H1 (cell line): ENCODE measurements around the gene NFAT5. TPM values are rescaled to one million over a fixed set of nuclear protein-coding genes. Genes with fewer than 3 reads are reported as not detected.

ENCODE experiments used
- CTCF ChIA-PET: fragments of 300-600 bp; sonication (Branson Sonifier 250); formaldehyde crosslinking; loops from one replicate; lab custom pipeline; 2021; ENCODE audit not compliant: partially characterized antibody; lab: Charles Lee
- POLR2A ChIA-PET: fragments of 300-600 bp; sonication (Branson Sonifier 250); formaldehyde crosslinking; loops from one replicate; lab custom pipeline; 2021; ENCODE audit warnings: inconsistent platforms; ENCODE audit not compliant: partially characterized antibody; lab: Charles Lee
- DNase-seq, 2 experiments: peaks; one replicate each; pipeline versions ENCODE4 v3.0.0 to v3.0.0-alpha.2; 2010 to 2022; ENCODE audit warnings: low spot score in 2 of 2, low read depth in 1 of 2, mixed read lengths in 1 of 2
- FAIRE-seq: peaks from 2 replicates; lab custom pipeline; 2011; peaks lifted over from hg19 to GRCh38; lab: Jason Lieb, UNC
- H2AFZ ChIP-seq: 2 replicates; pipeline ENCODE4 v1.8.1; 2012; ENCODE audit warnings: low read length, inconsistent platforms
- H2AK5ac ChIP-seq: 2 replicates; pipeline ENCODE4 v1.6.1; 2013; ENCODE audit warnings: low read depth, low read length
- H2BK120ac ChIP-seq: replicated peaks from 2 replicates; pipeline ENCODE3; 2013; ENCODE audit warnings: low read depth, low read length, inconsistent platforms
- H2BK12ac ChIP-seq: 2 replicates; pipeline ENCODE4 v1.6.1; 2013; ENCODE audit warnings: low read depth, low read length
- H2BK15ac ChIP-seq: 2 replicates; pipeline ENCODE4 v1.6.1; 2013; ENCODE audit warnings: low read length
- H2BK20ac ChIP-seq: 2 replicates; pipeline ENCODE4 v1.6.1; 2013; ENCODE audit warnings: low read length
- H2BK5ac ChIP-seq: 2 replicates; pipeline ENCODE4 v1.6.1; 2013; ENCODE audit warnings: low read depth, low read length
- H3K14ac ChIP-seq: 2 replicates; pipeline ENCODE4 v1.6.1; 2013; ENCODE audit warnings: inconsistent platforms; ENCODE audit not compliant: insufficient read length
- H3K18ac ChIP-seq: 2 replicates; pipeline ENCODE4 v1.6.1; 2013; ENCODE audit warnings: low read length; ENCODE audit errors: extremely low read depth
- H3K23ac ChIP-seq: 2 replicates; pipeline ENCODE4 v1.6.1; 2013; ENCODE audit warnings: inconsistent platforms; ENCODE audit not compliant: insufficient read length
- H3K23me2 ChIP-seq: 2 replicates; pipeline ENCODE4 v1.6.1; 2013; ENCODE audit warnings: low read depth, low read length
- H3K27ac ChIP-seq: 2 replicates; pipeline ENCODE4 v1.6.1; 2011; ENCODE audit warnings: low read depth, low read length, inconsistent platforms
- H3K27me3 ChIP-seq, 4 experiments: replicated peaks in 1 of 4; 1 replicate in 1 of 4; 2 replicates in 3 of 4; pipeline versions ENCODE4 v1.6.1 to v1.8.1; 2011 to 2013; ENCODE audit warnings: low read length in 3 of 4, mild to moderate bottlenecking in 3 of 4, inconsistent platforms in 2 of 4, mixed read lengths in 2 of 4, moderate library complexity in 1 of 4; ENCODE audit not compliant: control insufficient read depth in 3 of 4, insufficient read depth in 3 of 4; ENCODE audit errors: extremely low read depth in 1 of 4
- H3K36me3 ChIP-seq, 4 experiments: 2 replicates each; pipeline versions ENCODE4 v1.6.1 to v1.8.1; 2011 to 2013; ENCODE audit warnings: mild to moderate bottlenecking in 4 of 4, low read length in 3 of 4, moderate library complexity in 2 of 4, control low read depth in 1 of 4, inconsistent platforms in 1 of 4; ENCODE audit not compliant: insufficient read depth in 4 of 4, control insufficient read depth in 2 of 4
- H3K4ac ChIP-seq: replicated peaks from 2 replicates; pipeline ENCODE3; 2013; ENCODE audit warnings: low read length, low read depth, mixed read lengths, inconsistent platforms; ENCODE audit not compliant: insufficient read length
- H3K4me1 ChIP-seq, 4 experiments: replicated peaks in 1 of 4; 1 replicate in 1 of 4; 2 replicates in 3 of 4; pipeline versions ENCODE4 v1.6.1 to v1.8.1; 2011 to 2013; ENCODE audit warnings: low read length in 3 of 4, inconsistent platforms in 2 of 4, mixed read lengths in 1 of 4; ENCODE audit not compliant: insufficient read depth in 4 of 4, control insufficient read depth in 3 of 4
- H3K4me2 ChIP-seq, 2 experiments: 2 replicates each; pipeline versions ENCODE4 v1.6.1 to v1.8.1; 2011 to 2013; ENCODE audit warnings: low read depth in 2 of 2, low read length in 2 of 2, control low read depth in 1 of 2, inconsistent platforms in 1 of 2, mild to moderate bottlenecking in 1 of 2; ENCODE audit not compliant: insufficient read depth in 1 of 2
- H3K4me3 ChIP-seq, 4 experiments: fragments of 200-600, 300-600 bp in 1 of 4; sonication (generic), shearing (Covaris generic), sonication (Bioruptor Twin) in 1 of 4; 2 replicates each; pipeline versions ENCODE4 v1.5.1 to v1.8.1; 2011 to 2016; ENCODE audit warnings: low read length in 4 of 4, low read depth in 3 of 4, control low read depth in 2 of 4, inconsistent platforms in 2 of 4, mild to moderate bottlenecking in 2 of 4, mixed read lengths in 1 of 4, moderate library complexity in 1 of 4; ENCODE audit not compliant: insufficient read depth in 2 of 4; ENCODE audit errors: extremely low read depth in 1 of 4
- H3K56ac ChIP-seq: replicated peaks from 2 replicates; pipeline ENCODE3; 2013; ENCODE audit warnings: low read depth, mild to moderate bottlenecking, mixed read lengths, low read length, inconsistent platforms; ENCODE audit not compliant: insufficient read length
- H3K79me1 ChIP-seq: 2 replicates; pipeline ENCODE4 v1.6.1; 2013; ENCODE audit warnings: low read depth, low read length, control low read depth
- H3K79me2 ChIP-seq, 2 experiments: 2 replicates each; pipeline versions ENCODE4 v1.6.1 to v1.8.1; 2012 to 2013; ENCODE audit warnings: low read length in 2 of 2, mild to moderate bottlenecking in 2 of 2, inconsistent platforms in 1 of 2; ENCODE audit not compliant: insufficient read depth in 2 of 2, control insufficient read depth in 1 of 2
- H3K9ac ChIP-seq, 4 experiments: replicated peaks in 1 of 4; 1 replicate in 1 of 4; 2 replicates in 3 of 4; pipeline versions ENCODE4 v1.6.1 to v1.8.1; 2011 to 2013; ENCODE audit warnings: low read depth in 3 of 4, low read length in 3 of 4, control low read depth in 2 of 4, mild to moderate bottlenecking in 2 of 4, moderate library complexity in 2 of 4, inconsistent platforms in 1 of 4; ENCODE audit errors: extremely low read depth in 1 of 4
- H3K9me3 ChIP-seq, 2 experiments: 2 replicates each; pipeline versions ENCODE4 v1.6.1 to v1.8.1; 2012 to 2013; ENCODE audit warnings: mild to moderate bottlenecking in 2 of 2, moderate library complexity in 2 of 2, control low read depth in 1 of 2, inconsistent platforms in 1 of 2, low read depth in 1 of 2, low read length in 1 of 2, mixed read lengths in 1 of 2; ENCODE audit not compliant: insufficient read depth in 2 of 2
- H4K20me1 ChIP-seq, 2 experiments: replicated peaks in 1 of 2; 2 replicates each; pipeline versions ENCODE3 to v1.8.1; 2011 to 2013; ENCODE audit warnings: inconsistent platforms in 2 of 2, low read length in 2 of 2, mild to moderate bottlenecking in 1 of 2; ENCODE audit not compliant: insufficient read depth in 2 of 2, control insufficient read depth in 1 of 2
- H4K5ac ChIP-seq: 2 replicates; pipeline ENCODE4 v1.6.1; 2013; ENCODE audit warnings: low read length, low read depth, mixed read lengths, inconsistent platforms; ENCODE audit not compliant: insufficient read length
- H4K8ac ChIP-seq: 2 replicates; pipeline ENCODE4 v1.8.0; 2013; ENCODE audit warnings: mild to moderate bottlenecking, moderate library complexity, low read length, inconsistent platforms; ENCODE audit not compliant: insufficient read depth; ENCODE audit errors: extremely low read depth
- H4K91ac ChIP-seq: replicated peaks from 2 replicates; pipeline ENCODE3; 2013; ENCODE audit warnings: low read length, mixed read lengths, inconsistent platforms; ENCODE audit not compliant: insufficient read length
- CREB1 ChIP-seq: IDR thresholded peaks from 2 replicates; pipeline ENCODE4 v1.6.1; 2012; ENCODE audit warnings: inconsistent platforms
- E2F6 ChIP-seq: IDR thresholded peaks from 2 replicates; pipeline ENCODE4 v1.6.1; 2012; ENCODE audit warnings: inconsistent platforms
- EZH2 ChIP-seq: fragments of 200-600 bp; sonication (generic); IDR thresholded peaks from 2 replicates; pipeline ENCODE4 v1.7.1; 2012; ENCODE audit warnings: low read depth, mild to moderate bottlenecking, moderate library complexity, low read length, inconsistent platforms; ENCODE audit not compliant: severe bottlenecking
- GTF2F1 ChIP-seq: IDR thresholded peaks from 2 replicates; pipeline ENCODE4 v1.6.1; 2012; ENCODE audit warnings: low read depth, low read length, improper control_type of control experiment, borderline replicate concordance
- HDAC6 ChIP-seq: IDR thresholded peaks from one replicate; pipeline ENCODE4 v1.7.1; 2012; ENCODE audit warnings: low read depth, mild to moderate bottlenecking, inconsistent platforms, low read length, moderate library complexity
- PHF8 ChIP-seq: fragments of 200-600 bp; sonication (generic); conservative IDR thresholded peaks from 2 replicates; pipeline ENCODE4 v1.7.1; 2012; ENCODE audit warnings: low read depth, mild to moderate bottlenecking, inconsistent platforms, low read length, moderate library complexity
- POLR2AphosphoS5 ChIP-seq: IDR thresholded peaks from 2 replicates; pipeline ENCODE4 v1.6.1; 2011; ENCODE audit warnings: low read depth, low read length
- SAP30 ChIP-seq: fragments of 300-600 bp; sonication (generic); IDR thresholded peaks from 2 replicates; pipeline ENCODE4 v1.7.1; 2012; ENCODE audit warnings: low read length, moderate library complexity, mild to moderate bottlenecking, inconsistent platforms; ENCODE audit not compliant: insufficient read depth, insufficient replicate concordance
- SP4 ChIP-seq: IDR thresholded peaks from 2 replicates; pipeline ENCODE4 v1.6.1; 2012; ENCODE audit warnings: low read length, inconsistent platforms
- YY1 ChIP-seq: IDR thresholded peaks from 2 replicates; pipeline ENCODE4 v1.6.1; 2011; ENCODE audit warnings: low read depth, mild to moderate bottlenecking, low read length
- polyA plus RNA-seq, 7 experiments: library from polyadenylated mRNA; depleted of rRNA in 3 of 7; stranded (reverse) in 5 of 7; unstranded in 2 of 7; fragments of >200 nt in 5 of 7; fragments of 200-250 nt in 2 of 7; gene quantifications; 1 replicate in 5 of 7; 2 replicates in 1 of 7; 4 replicates in 1 of 7; pipeline versions ENCODE4 v1.2.1 to v1.2.3, GENCODE V29; 2011 to 2013; ENCODE audit warnings: missing spikeins in 2 of 7, mixed read lengths in 2 of 7
- total RNA-seq: library from RNA; stranded (reverse); fragmentation: NEBNext Ultra II Directional; extraction: Animal tissue kit (Norgen Biotek cat#: 25700); gene quantifications from 2 replicates; pipeline ENCODE4 v1.2.1, GENCODE V29; 2021

Gene NFAT5
- total and polyA plus RNA-seq, 2 of the 8 experiments (the other 6 are each of a cell fraction or from before 2014, with no cell fraction given): 8.9 to 29.0 TPM

DNA sequence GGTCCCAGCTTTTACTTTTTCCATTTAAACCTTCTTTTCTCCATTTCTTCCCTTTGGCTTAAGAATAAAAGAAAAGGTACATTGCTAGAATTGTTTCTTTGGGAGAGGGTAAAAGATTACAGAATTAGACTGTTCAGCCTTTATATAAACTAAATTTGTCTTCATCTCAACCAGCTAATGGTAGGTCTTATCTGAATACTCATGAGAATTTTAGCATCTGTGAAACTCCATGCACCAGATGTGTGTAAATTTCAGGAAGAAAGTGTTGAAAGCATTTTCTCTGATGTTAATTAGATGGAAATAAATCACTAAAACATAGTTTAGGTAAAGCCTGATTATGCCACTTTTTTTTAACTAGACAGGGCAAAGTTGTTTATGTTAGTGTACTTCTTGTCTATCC lies 135.7 kb downstream of the NFAT5 start:
- peaks cover 0 to 4% (median under 1%) of the 10 kb centered on the region in 4 experiments; a peak in 3 of 8 replicates for H3K36me3 ChIP-seq
- no peaks in the 10 kb centered on the region for H3K9me3 ChIP-seq
- TF ChIP-seq PHF8 (no peak), GTF2F1 (no peak), YY1 (no peak), E2F6 (no peak), SAP30 (no peak), POLR2AphosphoS5 (no peak), HDAC6 (no peak), EZH2 (no peak), CREB1 (no peak), SP4 (no peak)

More for the DNA sequence above, 135.7 kb downstream of the NFAT5 start:
- FAIRE-seq: no peak
- CTCF ChIA-PET: interaction anchor here (1.4 kb wide), 1 partner anchor 22 kb away, joined by 3 read pairs; no protein-coding TSS in a partner anchor
- Histone ChIP-seq H3K27me3 (no peaks in the 10 kb centered on the region), H3K9ac (no peak overlapping the region), H3K23me2 (no peaks in the 10 kb centered on the region; the same call in 1 of the 2 replicates), H2BK12ac (no peak overlapping the region), H2AFZ (no peak overlapping the region), H3K27ac (no peak overlapping the region), H2AK5ac (no peak overlapping the region), H3K79me1 (no peaks in the 10 kb centered on the region; the same call in 1 of the 2 replicates), H2BK5ac (no peak overlapping the region), H2BK20ac (no peak overlapping the region), H3K18ac (no peak overlapping the region), H4K20me1 (no peaks in the 10 kb centered on the region), H3K23ac (no peak overlapping the region), H4K8ac (no peak overlapping the region), H4K91ac (no peak overlapping the region), H2BK120ac (no peak overlapping the region), H3K79me2 (no peaks in the 10 kb centered on the region), H3K4ac (no peak overlapping the region), H3K4me2 (no peak overlapping the region), H3K4me3 (no peak overlapping the region), H2BK15ac (no peak overlapping the region), H3K56ac (no peak overlapping the region), H3K14ac (no peak overlapping the region), H4K5ac (no peak overlapping the region), H3K4me1 (peaks cover 0 to 2% (median 0%) of the 10 kb centered on the region in 4 experiments; a peak in 1 of 7 replicates)
- no peak for DNase-seq
- POLR2A ChIA-PET: no interaction called here
